DOHH2 (cell line): ENCODE results near the gene EFS.

Source experiments
- H3F3A ChIP-seq: fragments of 200-600 bp; sonication (generic), shearing (Covaris generic); 2 replicates; pipeline ENCODE4 v1.6.0; 2016; ENCODE audit warnings: antibody characterized with exemption, mild to moderate bottlenecking; ENCODE audit not compliant: control insufficient read depth, insufficient read depth
- H3K27ac ChIP-seq: fragments of 200-600 bp; sonication (generic); 2 replicates; pipeline ENCODE4 v1.5.1; 2014; ENCODE audit warnings: low read depth, mild to moderate bottlenecking, low read length, moderate library complexity
- H3K27me3 ChIP-seq: fragments of 200-600 bp; sonication (generic); 2 replicates; pipeline ENCODE4 v1.6.1; 2014; ENCODE audit warnings: mild to moderate bottlenecking, low read length, mixed read lengths; ENCODE audit not compliant: control insufficient read depth
- H3K36me3 ChIP-seq: fragments of 200-600 bp; sonication (generic); 2 replicates; pipeline ENCODE4 v1.6.1; 2014; ENCODE audit warnings: mild to moderate bottlenecking, low read length, moderate library complexity, mixed read lengths; ENCODE audit not compliant: control insufficient read depth
- H3K4me1 ChIP-seq: fragments of 200-600 bp; sonication (generic); 2 replicates; pipeline ENCODE4 v1.6.1; 2014; ENCODE audit warnings: mild to moderate bottlenecking, low read length, mixed read lengths; ENCODE audit not compliant: control insufficient read depth
- H3K4me2 ChIP-seq: fragments of 200-600 bp; sonication (generic); 2 replicates; pipeline ENCODE4 v1.6.0; 2014; ENCODE audit warnings: mild to moderate bottlenecking, low read length, moderate library complexity
- H3K4me3 ChIP-seq: fragments of 200-600 bp; sonication (generic); 2 replicates; pipeline ENCODE4 v1.5.1; 2014; ENCODE audit warnings: mild to moderate bottlenecking, low read length, mixed read lengths
- H3K79me2 ChIP-seq: fragments of 200-600 bp; sonication (generic); 2 replicates; pipeline ENCODE4 v1.6.1; 2014; ENCODE audit warnings: mild to moderate bottlenecking, low read length, mixed read lengths; ENCODE audit not compliant: control insufficient read depth
- H3K9me2 ChIP-seq: fragments of 200-600 bp; sonication (generic); replicated peaks from 2 replicates; pipeline ENCODE4 v1.6.1; 2014; ENCODE audit warnings: mild to moderate bottlenecking, low read length, mixed read lengths; ENCODE audit not compliant: control insufficient read depth
- H3K9me3 ChIP-seq: fragments of 200-600 bp; sonication (generic); 2 replicates; pipeline ENCODE4 v1.6.1; 2014; ENCODE audit warnings: antibody characterized with exemption, low read length, mixed read lengths; ENCODE audit not compliant: control insufficient read depth, insufficient read depth
- H4K20me1 ChIP-seq: fragments of 200-600 bp; sonication (generic); 2 replicates; pipeline ENCODE4 v1.6.0; 2014; ENCODE audit warnings: low read depth, mild to moderate bottlenecking, antibody characterized with exemption, low read length, moderate library complexity; ENCODE audit not compliant: control insufficient read depth, insufficient read depth
- CTCF ChIP-seq: fragments of 200-600 bp; sonication (generic); IDR thresholded peaks from one replicate; pipeline ENCODE4 v1.5.1; 2014; ENCODE audit warnings: antibody characterized with exemption, mild to moderate bottlenecking, low read depth, low read length; ENCODE audit not compliant: poor library complexity, severe bottlenecking
- EZH2phosphoT487 ChIP-seq: fragments of 200-600 bp; sonication (generic); IDR thresholded peaks from 2 replicates; pipeline ENCODE4 v1.6.1; 2017; ENCODE audit warnings: borderline replicate concordance, mild to moderate bottlenecking, antibody characterized with exemption, low read length, moderate library complexity, mixed read lengths

Gene EFS

GRCh38 chr14:23384364-23385080 lies 19.6 kb upstream of the EFS start:
- no peaks in the 10 kb centered on the region for H4K20me1 ChIP-seq
- no peaks in the 10 kb centered on the region for H3K27me3 ChIP-seq
- no peaks in the 10 kb centered on the region for H3K9me3 ChIP-seq
- no peak overlapping the region for H3K4me3 ChIP-seq
- no peaks in the 10 kb centered on the region for H3K79me2 ChIP-seq
- H3F3A ChIP-seq: no peaks in the 10 kb centered on the region
- no peak overlapping the region for H3K27ac ChIP-seq
- no peaks in the 10 kb centered on the region for H3K36me3 ChIP-seq
- no peak for TF ChIP-seq CTCF
- TF ChIP-seq EZH2phosphoT487: no peak
- H3K4me2 ChIP-seq: no peak overlapping the region
- H3K9me2 ChIP-seq: no peaks in the 10 kb centered on the region
- no peaks in the 10 kb centered on the region for H3K4me1 ChIP-seq

GRCh38 chr14:23382731-23383440 lies 17.9 kb upstream of the EFS start:
- Histone ChIP-seq H4K20me1 (no peaks in the 10 kb centered on the region), H3K4me3 (no peak overlapping the region), H3K27ac (no peak overlapping the region), H3K36me3 (no peaks in the 10 kb centered on the region), H3F3A (no peaks in the 10 kb centered on the region), H3K9me2 (no peaks in the 10 kb centered on the region), H3K4me2 (no peak overlapping the region), H3K9me3 (no peaks in the 10 kb centered on the region), H3K4me1 (no peaks in the 10 kb centered on the region), H3K27me3 (no peaks in the 10 kb centered on the region), H3K79me2 (no peaks in the 10 kb centered on the region)
- TF ChIP-seq EZH2phosphoT487 (no peak), CTCF (no peak)

GRCh38 chr14:23382276-23382675 lies 17.3 kb upstream of the EFS start:
- Histone ChIP-seq H3K9me2 (no peaks in the 10 kb centered on the region), H3K27ac (no peak overlapping the region), H3K27me3 (0 out of 2 replicates have a peak, but pooled peaks cover 2% of the 10 kb centered on the region), H3F3A (no peaks in the 10 kb centered on the region), H3K79me2 (no peaks in the 10 kb centered on the region), H3K9me3 (no peaks in the 10 kb centered on the region), H3K36me3 (no peaks in the 10 kb centered on the region), H3K4me1 (no peaks in the 10 kb centered on the region), H3K4me3 (no peak overlapping the region), H3K4me2 (no peak overlapping the region), H4K20me1 (no peaks in the 10 kb centered on the region)
- no peak for TF ChIP-seq CTCF
- no peak for TF ChIP-seq EZH2phosphoT487
